HepG2 (cell line): ENCODE data around the gene PDLIM4.

Experiments
- ELF1 ChIP-seq: sonication (generic); formaldehyde crosslinking; IDR thresholded peaks from 2 replicates; pipeline ENCODE4 v1.4.0; 2020; ENCODE audit warnings: missing genetic modification reagents
- FOXA3 ChIP-seq: IDR thresholded peaks from 2 replicates; pipeline ENCODE4 v1.6.1; 2016; ENCODE audit warnings: missing genetic modification reagents, missing compliant biosample characterization

GRCh38 chr5:132274050-132274792 is 16.7 kb downstream of the PDLIM4 start:
- TF ChIP-seq ELF1 (CRISPR knock-in tag) (no peak), FOXA3 (CRISPR knock-in tag) (no peak)
